H9 (cell line): ENCODE results near the gene DAD1. TPM values are rescaled to one million over a fixed set of nuclear protein-coding genes. Genes with fewer than 3 reads are reported as not detected.

ENCODE experiments used
- DNase-seq: peaks from one replicate; pipeline ENCODE4 v3.0.0-alpha.2; 2017
- H2AFZ ChIP-seq: one replicate; pipeline ENCODE4 v1.6.1; 2013; ENCODE audit warnings: mild to moderate bottlenecking, low read length, control low read depth, moderate library complexity
- H2AK5ac ChIP-seq: 2 replicates; pipeline ENCODE4 v1.6.1; 2013; ENCODE audit warnings: low read length, control low read depth, mixed read lengths; ENCODE audit not compliant: insufficient read length
- H2BK120ac ChIP-seq: one replicate; pipeline ENCODE4 v1.6.1; 2013; ENCODE audit warnings: low read depth, mild to moderate bottlenecking, low read length, control low read depth, inconsistent platforms; ENCODE audit not compliant: poor library complexity, severe bottlenecking
- H2BK12ac ChIP-seq: 2 replicates; pipeline ENCODE4 v1.6.1; 2013; ENCODE audit warnings: low read length, control low read depth, mixed read lengths, low read depth; ENCODE audit not compliant: insufficient read length
- H2BK15ac ChIP-seq: 2 replicates; pipeline ENCODE4 v1.6.1; 2013; ENCODE audit warnings: low read depth, low read length, control low read depth
- H2BK20ac ChIP-seq: one replicate; pipeline ENCODE4 v1.6.1; 2013; ENCODE audit warnings: low read depth, mild to moderate bottlenecking, low read length, control low read depth, inconsistent platforms; ENCODE audit not compliant: poor library complexity, severe bottlenecking
- H2BK5ac ChIP-seq: 2 replicates; pipeline ENCODE4 v1.6.1; 2013; ENCODE audit warnings: low read length, control low read depth, mixed read lengths; ENCODE audit not compliant: insufficient read length
- H3K14ac ChIP-seq: 2 replicates; pipeline ENCODE4 v1.6.1; 2013; ENCODE audit warnings: low read length, control low read depth; ENCODE audit not compliant: insufficient read depth
- H3K18ac ChIP-seq: 2 replicates; pipeline ENCODE4 v1.6.1; 2013; ENCODE audit warnings: low read depth, mild to moderate bottlenecking, mixed read lengths, low read length, control low read depth; ENCODE audit not compliant: insufficient read length
- H3K23ac ChIP-seq: 2 replicates; pipeline ENCODE4 v1.6.1; 2013; ENCODE audit warnings: low read length, control low read depth, mixed read lengths, low read depth; ENCODE audit not compliant: insufficient read length
- H3K23me2 ChIP-seq: 2 replicates; pipeline ENCODE4 v1.6.1; 2013; ENCODE audit warnings: low read depth, mild to moderate bottlenecking, mixed read lengths, low read length, control low read depth; ENCODE audit not compliant: insufficient read length, poor library complexity, severe bottlenecking
- H3K27ac ChIP-seq: 2 replicates; pipeline ENCODE4 v1.5.1; 2013; ENCODE audit warnings: low read length, control low read depth, mixed read lengths, low read depth; ENCODE audit not compliant: insufficient read length
- H3K27me3 ChIP-seq: 2 replicates; pipeline ENCODE4 v1.6.1; 2013; ENCODE audit warnings: low read length, control low read depth, inconsistent platforms; ENCODE audit not compliant: insufficient read depth
- H3K4ac ChIP-seq: 2 replicates; pipeline ENCODE4 v1.6.1; 2013; ENCODE audit warnings: low read depth, mild to moderate bottlenecking, control low read depth, inconsistent platforms, low read length, moderate library complexity
- H3K4me1 ChIP-seq: 2 replicates; pipeline ENCODE4 v1.6.1; 2013; ENCODE audit warnings: low read length, control low read depth, inconsistent platforms; ENCODE audit not compliant: insufficient read depth
- H3K4me2 ChIP-seq: 2 replicates; pipeline ENCODE4 v1.6.1; 2013; ENCODE audit warnings: low read length, control low read depth, mixed read lengths; ENCODE audit not compliant: insufficient read length, insufficient read depth
- H3K56ac ChIP-seq: 2 replicates; pipeline ENCODE4 v1.6.1; 2013; ENCODE audit warnings: low read depth, mild to moderate bottlenecking, mixed read lengths, low read length, control low read depth; ENCODE audit not compliant: insufficient read length
- H3K79me1 ChIP-seq: 2 replicates; pipeline ENCODE4 v1.6.1; 2013; ENCODE audit warnings: low read depth, mild to moderate bottlenecking, moderate library complexity, low read length, control low read depth, inconsistent platforms; ENCODE audit not compliant: insufficient read depth, poor library complexity, severe bottlenecking
- H3K79me2 ChIP-seq: 2 replicates; pipeline ENCODE4 v1.6.1; 2013; ENCODE audit warnings: low read length, control low read depth, inconsistent platforms; ENCODE audit not compliant: insufficient read depth
- H3K9ac ChIP-seq: 2 replicates; pipeline ENCODE4 v1.6.1; 2013; ENCODE audit warnings: low read length, control low read depth, mixed read lengths; ENCODE audit not compliant: insufficient read length; ENCODE audit errors: extremely low read depth
- H3K9me3 ChIP-seq: one replicate; pipeline ENCODE4 v1.6.1; 2013; ENCODE audit warnings: low read depth, low read length, inconsistent platforms; ENCODE audit not compliant: control insufficient read depth
- H3T11ph ChIP-seq: one replicate; pipeline ENCODE4 v1.6.1; 2013; ENCODE audit warnings: mild to moderate bottlenecking, low read length, control low read depth, inconsistent platforms
- H4K20me1 ChIP-seq: one replicate; pipeline ENCODE4 v1.6.1; 2013; ENCODE audit not compliant: control insufficient read depth, insufficient read length, insufficient read depth
- H4K5ac ChIP-seq: 2 replicates; pipeline ENCODE4 v1.6.1; 2013; ENCODE audit warnings: low read depth, mild to moderate bottlenecking, mixed read lengths, low read length, control low read depth; ENCODE audit not compliant: insufficient read length
- H4K8ac ChIP-seq: replicated peaks from 2 replicates; pipeline ENCODE4 v1.6.1; 2013; ENCODE audit warnings: low read length, control low read depth, mixed read lengths, low read depth; ENCODE audit not compliant: insufficient read length
- H4K91ac ChIP-seq: 2 replicates; pipeline ENCODE4 v1.6.1; 2013; ENCODE audit warnings: low read depth, mild to moderate bottlenecking, moderate library complexity, mixed read lengths, low read length, control low read depth; ENCODE audit not compliant: insufficient read length
- H3K27ac Mint-ChIP-seq, 3 experiments: 2 replicates in 2 of 3; 3 replicates in 1 of 3; pipeline ENCODE4 v1.8.0; 2020 to 2021; ENCODE audit warnings: mixed read lengths in 3 of 3, mild to moderate bottlenecking in 1 of 3, moderate library complexity in 1 of 3
- H3K27me3 Mint-ChIP-seq: 2 replicates; pipeline ENCODE4 v1.8.0; 2021; ENCODE audit warnings: low read depth, mild to moderate bottlenecking, moderate library complexity, mixed read lengths
- H3K36me3 Mint-ChIP-seq, 3 experiments: 2 replicates in 2 of 3; 3 replicates in 1 of 3; pipeline ENCODE4 v1.8.0; 2020 to 2021; ENCODE audit warnings: low read depth in 3 of 3, mixed read lengths in 3 of 3; ENCODE audit not compliant: insufficient read depth in 1 of 3
- H3K4me1 Mint-ChIP-seq, 2 experiments: 2 replicates each; pipeline ENCODE4 v1.8.0; 2020; ENCODE audit warnings: mixed read lengths in 2 of 2
- H3K4me3 Mint-ChIP-seq, 2 experiments: 2 replicates in 1 of 2; 3 replicates in 1 of 2; pipeline ENCODE4 v1.8.0; 2020 to 2021; ENCODE audit warnings: mild to moderate bottlenecking in 2 of 2, mixed read lengths in 2 of 2, moderate library complexity in 1 of 2
- H3K9me3 Mint-ChIP-seq, 2 experiments: 2 replicates in 1 of 2; 3 replicates in 1 of 2; pipeline ENCODE4 v1.8.0; 2020; ENCODE audit warnings: mild to moderate bottlenecking in 2 of 2, mixed read lengths in 2 of 2, moderate library complexity in 1 of 2
- WGBS: extraction: QIAGEN DNeasy Blood & Tissue Kit; methylation state at CpG from one replicate; pipeline ENCODE4 v1.1.7; 2013; ENCODE audit warnings: missing lambda C conversion rate, low lambda C conversion rate, mixed read lengths; ENCODE audit not compliant: insufficient read length; ENCODE audit errors: extremely low coverage; 5-methylcytosine and 5-hydroxymethylcytosine counted together
- total RNA-seq: library from RNA; stranded (reverse); gene quantifications from 2 replicates; pipeline ENCODE4 v1.2.1, GENCODE V29; 2021
- TF ChIP-seq, protein P1 (sequence below): fragments of 200-600 bp; sonication (generic); conservative IDR thresholded peaks from 3 replicates; pipeline ENCODE4 v1.8.0; 2021; ENCODE audit warnings: antibody characterized with exemption, mild to moderate bottlenecking

DAD1 gene
- total RNA-seq, 1 experiment from 2014 or later: 127 TPM

DNA sequence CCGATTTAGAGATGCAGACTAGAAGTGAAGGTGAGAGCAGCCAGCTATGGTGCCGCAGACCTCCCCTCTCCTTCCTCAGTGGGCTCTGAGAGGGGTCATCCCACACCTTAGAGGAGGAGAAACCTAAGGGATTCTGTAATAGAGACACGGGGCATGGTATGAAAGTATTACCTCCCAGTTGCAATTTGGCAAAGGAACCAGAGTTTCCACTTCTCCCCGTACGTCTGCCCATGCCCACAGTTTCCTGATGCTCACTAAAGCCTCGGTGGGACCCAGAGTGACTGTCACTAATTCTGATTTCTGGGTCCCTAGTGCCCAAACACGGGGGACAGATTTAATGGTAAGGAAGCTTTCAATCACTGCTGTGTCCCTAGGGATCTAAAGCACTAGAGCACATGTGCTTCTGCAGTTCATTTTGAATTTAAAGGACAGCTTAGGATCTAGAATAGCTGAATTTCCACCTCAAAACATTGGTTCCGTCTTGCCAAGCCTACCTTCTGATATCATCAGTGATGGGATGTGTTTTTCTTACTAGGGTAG, 44.1 kb downstream of the DAD1 start:
- Histone ChIP-seq H3K4ac (no peak overlapping the region), H2AK5ac (no peak overlapping the region), H3K27me3 (no peaks in the 10 kb centered on the region), H2BK15ac (no peak overlapping the region), H3K4me2 (no peak overlapping the region), H4K8ac (no peak overlapping the region), H2BK5ac (no peak overlapping the region), H3K79me2 (no peaks in the 10 kb centered on the region), H3K4me1 (peaks cover 7% of the 10 kb centered on the region; the same call in 1 of the 2 replicates), H3K23me2 (no peaks in the 10 kb centered on the region), H3K23ac (no peak overlapping the region), H3K79me1 (no peaks in the 10 kb centered on the region), H2BK20ac (no peak overlapping the region), H3K14ac (no peak overlapping the region), H3K56ac (no peak overlapping the region), H3T11ph (no peak overlapping the region), H3K9ac (no peak overlapping the region), H3K9me3 (no peaks in the 10 kb centered on the region), H2BK12ac (no peak overlapping the region), H2AFZ (no peak overlapping the region), H3K27ac (no peak overlapping the region), H3K18ac (no peak overlapping the region), H4K20me1 (no peaks in the 10 kb centered on the region), H2BK120ac (no peak overlapping the region), H4K91ac (no peak overlapping the region), H4K5ac (no peak overlapping the region)
- H3K27ac Mint-ChIP-seq: no peak overlapping the region
- no peaks in the 10 kb centered on the region for H3K36me3 Mint-ChIP-seq
- TF ChIP-seq, protein P1, sequence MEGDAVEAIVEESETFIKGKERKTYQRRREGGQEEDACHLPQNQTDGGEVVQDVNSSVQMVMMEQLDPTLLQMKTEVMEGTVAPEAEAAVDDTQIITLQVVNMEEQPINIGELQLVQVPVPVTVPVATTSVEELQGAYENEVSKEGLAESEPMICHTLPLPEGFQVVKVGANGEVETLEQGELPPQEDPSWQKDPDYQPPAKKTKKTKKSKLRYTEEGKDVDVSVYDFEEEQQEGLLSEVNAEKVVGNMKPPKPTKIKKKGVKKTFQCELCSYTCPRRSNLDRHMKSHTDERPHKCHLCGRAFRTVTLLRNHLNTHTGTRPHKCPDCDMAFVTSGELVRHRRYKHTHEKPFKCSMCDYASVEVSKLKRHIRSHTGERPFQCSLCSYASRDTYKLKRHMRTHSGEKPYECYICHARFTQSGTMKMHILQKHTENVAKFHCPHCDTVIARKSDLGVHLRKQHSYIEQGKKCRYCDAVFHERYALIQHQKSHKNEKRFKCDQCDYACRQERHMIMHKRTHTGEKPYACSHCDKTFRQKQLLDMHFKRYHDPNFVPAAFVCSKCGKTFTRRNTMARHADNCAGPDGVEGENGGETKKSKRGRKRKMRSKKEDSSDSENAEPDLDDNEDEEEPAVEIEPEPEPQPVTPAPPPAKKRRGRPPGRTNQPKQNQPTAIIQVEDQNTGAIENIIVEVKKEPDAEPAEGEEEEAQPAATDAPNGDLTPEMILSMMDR: no peak
- WGBS: no CpG with 5 or more reads among the region's 8 CpGs
- peaks cover 27 to 31% of the 10 kb centered on the region in 2 experiments for H3K4me1 Mint-ChIP-seq
- no peak for DNase-seq
- H3K9me3 Mint-ChIP-seq: no peaks in the 10 kb centered on the region; a peak in 1 of 5 replicates
- peaks cover 8% of the 10 kb centered on the region for H3K27me3 Mint-ChIP-seq
- no peak overlapping the region for H3K4me3 Mint-ChIP-seq
